Fibroblast of lung (primary cell): ENCODE measurements around the gene USP32. TPM values are rescaled to one million over a fixed set of nuclear protein-coding genes. Genes with fewer than 3 reads are reported as not detected.

Experiments used
- DNase-seq, 2 donors: peaks; one replicate each; pipeline versions ENCODE4 v3.0.0 to v3.0.0-alpha.2; 2010; ENCODE audit warnings: low read depth in 2 of 2
- H2AFZ ChIP-seq: 2 replicates; pipeline ENCODE4 v1.5.1; 2012; ENCODE audit warnings: low read length, control low read depth, inconsistent platforms
- H3K27ac ChIP-seq: 2 replicates; pipeline ENCODE4 v1.5.1; 2011; ENCODE audit warnings: low read length, control low read depth; ENCODE audit not compliant: insufficient read depth
- H3K27me3 ChIP-seq: 2 replicates; pipeline ENCODE4 v1.5.1; 2011; ENCODE audit warnings: mild to moderate bottlenecking, low read length; ENCODE audit not compliant: control insufficient read depth, insufficient read depth
- H3K36me3 ChIP-seq: 2 replicates; pipeline ENCODE4 v1.5.1; 2011; ENCODE audit warnings: low read length; ENCODE audit not compliant: control insufficient read depth, insufficient read depth
- H3K4me1 ChIP-seq: 2 replicates; pipeline ENCODE4 v1.5.1; 2011; ENCODE audit warnings: low read length; ENCODE audit not compliant: control insufficient read depth, insufficient read depth; ENCODE audit errors: extremely low read depth
- H3K4me2 ChIP-seq: 2 replicates; pipeline ENCODE4 v1.5.1; 2011; ENCODE audit warnings: low read length, control low read depth; ENCODE audit not compliant: insufficient read depth; ENCODE audit errors: extremely low read depth
- H3K4me3 ChIP-seq, 4 experiments: fragments of 200-600 bp in 1 of 4; sonication (generic) in 1 of 4; replicated peaks in 1 of 4; 2 replicates each; pipeline ENCODE4 v1.5.1; 2011 to 2016; ENCODE audit warnings: low read length in 4 of 4, low read depth in 3 of 4, mild to moderate bottlenecking in 3 of 4, control low read depth in 2 of 4, inconsistent platforms in 1 of 4, mixed read lengths in 1 of 4; ENCODE audit not compliant: insufficient read depth in 1 of 4; ENCODE audit errors: control extremely low read depth in 1 of 4
- H3K79me2 ChIP-seq: 2 replicates; pipeline ENCODE4 v1.5.1; 2012; ENCODE audit warnings: mild to moderate bottlenecking, low read length, inconsistent platforms; ENCODE audit not compliant: control insufficient read depth, insufficient read depth
- H3K9ac ChIP-seq: 2 replicates; pipeline ENCODE4 v1.5.1; 2011; ENCODE audit warnings: mild to moderate bottlenecking, low read length, control low read depth; ENCODE audit not compliant: insufficient read depth
- H3K9me3 ChIP-seq: 2 replicates; pipeline ENCODE4 v1.5.1; 2012; ENCODE audit warnings: low read depth, low read length; ENCODE audit not compliant: control insufficient read depth, insufficient read depth
- H4K20me1 ChIP-seq: 2 replicates; pipeline ENCODE4 v1.5.1; 2011; ENCODE audit warnings: low read length; ENCODE audit not compliant: control insufficient read depth, insufficient read depth; ENCODE audit errors: extremely low read depth
- CTCF ChIP-seq, 2 donors: IDR thresholded peaks in 1 of 2; conservative IDR thresholded peaks in 1 of 2; 1 replicate in 1 of 2; 2 replicates in 1 of 2; pipeline ENCODE4 v1.5.1; 2011 to 2012; ENCODE audit warnings: low read length in 2 of 2, control low read depth in 1 of 2, inconsistent platforms in 1 of 2, low read depth in 1 of 2, mild to moderate bottlenecking in 1 of 2
- EZH2 ChIP-seq: IDR thresholded peaks from 2 replicates; pipeline ENCODE4 v1.5.1; 2012; ENCODE audit warnings: low read length, control low read depth, mild to moderate bottlenecking; ENCODE audit errors: missing control alignments
- polyA plus RNA-seq, 2 donors: library from polyadenylated mRNA; depleted of rRNA in 1 of 2; stranded (reverse) in 1 of 2; unstranded in 1 of 2; fragments of >200 nt; gene quantifications; 2 replicates each; pipeline ENCODE4 v1.2.1, GENCODE V29; 2011 to 2012; ENCODE audit warnings: missing spikeins in 1 of 2
- total RNA-seq: library from RNA; depleted of rRNA; stranded (reverse); fragments of >200 nt; gene quantifications from 2 replicates; pipeline ENCODE4 v1.2.1, GENCODE V29; 2014

USP32 gene
- total and polyA plus RNA-seq, 2 donors (not counting 1 experiment from before 2014, with no cell fraction given) = 40.1 to 82.7 TPM

GRCh38 chr17:60165223-60165622, 226.7 kb downstream of the USP32 start:
- Histone ChIP-seq H3K4me3 (no peak overlapping the region), H3K9ac (no peak overlapping the region), H3K9me3 (no peaks in the 10 kb centered on the region), H2AFZ (no peak overlapping the region), H3K79me2 (no peaks in the 10 kb centered on the region), H3K4me2 (no peak overlapping the region), H3K4me1 (peaks cover 5% of the 10 kb centered on the region), H4K20me1 (no peaks in the 10 kb centered on the region), H3K27me3 (no peaks in the 10 kb centered on the region), H3K36me3 (no peaks in the 10 kb centered on the region), H3K27ac (no peak overlapping the region)
- no peak for DNase-seq
- TF ChIP-seq EZH2 (no peak), CTCF (conservative IDR thresholded peaks at IDR 0.05 in 1 of 2, IDR thresholded peaks at IDR 0.05 in 1 of 2; ENCODE audit: low read depth in 1 of 2, low read length in 2 of 2) (no peak)

- Histone ChIP-seq H3K27ac (no peak overlapping the region), H3K27me3 (no peaks in the 10 kb centered on the region), H3K79me2 (no peaks in the 10 kb centered on the region), H3K4me3 (no peak overlapping the region), H3K4me2 (no peak overlapping the region), H3K9ac (no peak overlapping the region), H3K36me3 (no peaks in the 10 kb centered on the region), H3K9me3 (no peaks in the 10 kb centered on the region), H4K20me1 (no peaks in the 10 kb centered on the region), H3K4me1 (no peaks in the 10 kb centered on the region), H2AFZ (no peak overlapping the region)
- no peak for DNase-seq
- TF ChIP-seq CTCF (conservative IDR thresholded peaks at IDR 0.05 in 1 of 2, IDR thresholded peaks at IDR 0.05 in 1 of 2; ENCODE audit: low read depth in 1 of 2, low read length in 2 of 2) (no peak), EZH2 (no peak)
These were observed 227.2 kb downstream of the USP32 start for GRCh38 chr17:60164697-60165096.

- no peaks in the 10 kb centered on the region for H3K36me3 ChIP-seq
- no peak overlapping the region for H3K27ac ChIP-seq
- H3K9me3 ChIP-seq = no peaks in the 10 kb centered on the region
- no peaks in the 10 kb centered on the region for H4K20me1 ChIP-seq
- no peak overlapping the region for H3K4me2 ChIP-seq
- H3K4me3 ChIP-seq = no peak overlapping the region
- H3K9ac ChIP-seq = no peak overlapping the region
- H3K79me2 ChIP-seq = no peaks in the 10 kb centered on the region
- no peak overlapping the region for H2AFZ ChIP-seq
- H3K4me1 ChIP-seq = no peaks in the 10 kb centered on the region
- TF ChIP-seq CTCF (conservative IDR thresholded peaks at IDR 0.05 in 1 of 2, IDR thresholded peaks at IDR 0.05 in 1 of 2; ENCODE audit: low read depth in 1 of 2, low read length in 2 of 2) (no peak), EZH2 (no peak)
- H3K27me3 ChIP-seq = peaks cover under 1% of the 10 kb centered on the region
- DNase-seq = no peak
These were observed 227.8 kb downstream of the USP32 start for GRCh38 chr17:60164164-60164563.
